Spleen (tissue), 7 donors: ENCODE results near the gene OR14J1.

Experiments used
- POLR2A ChIP-seq, 3 donors: fragments of 450-650 bp; IDR thresholded peaks; one replicate each; pipeline ENCODE4 v1.5.1; 2017; ENCODE audit warnings: antibody characterized with exemption in 3 of 3, mild to moderate bottlenecking in 1 of 3
- TF ChIP-seq, protein P1 (sequence below), 11 experiments: fragments of 200-600 bp in 7 of 11; fragments of 450-650 bp in 4 of 11; sonication (generic) in 4 of 11; IDR thresholded peaks in 8 of 11; conservative IDR thresholded peaks in 3 of 11; 1 replicate in 7 of 11; 2 replicates in 4 of 11; pipeline versions ENCODE4 v1.4.0 to v1.8.0; 2016 to 2021; ENCODE audit warnings: antibody characterized with exemption in 11 of 11, inconsistent platforms in 4 of 11, mild to moderate bottlenecking in 1 of 11
- donor health status: DM: no; HTN: no; CAD: no; lungs with moderate emphysema.
- donor health status: DM: no; HTN: no; CAD: no.
- donor health status: DM: no; HTN: no; CAD: no.

DNA sequence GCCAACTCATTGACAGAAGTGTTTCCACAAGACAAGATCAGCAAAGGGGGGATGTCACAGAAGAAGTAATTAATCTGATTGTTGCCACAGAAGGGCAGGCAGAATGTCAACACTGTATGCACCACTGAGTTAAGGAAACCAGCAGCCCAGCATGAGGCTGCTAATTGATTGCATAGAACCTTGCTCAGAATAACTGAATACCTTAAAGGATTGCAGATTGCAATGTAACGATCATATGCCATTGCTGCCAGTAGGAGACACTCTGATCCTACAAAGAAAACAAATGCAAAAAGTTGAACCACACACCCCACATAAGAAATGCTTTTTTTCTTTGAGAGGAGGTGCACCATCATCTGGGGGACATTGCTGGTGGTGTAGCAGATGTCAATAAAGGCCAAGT lies 54.1 kb downstream of the OR14J1 start:
- TF ChIP-seq POLR2A (IDR thresholded peaks at IDR 0.05), result no peak
- TF ChIP-seq, protein P1, sequence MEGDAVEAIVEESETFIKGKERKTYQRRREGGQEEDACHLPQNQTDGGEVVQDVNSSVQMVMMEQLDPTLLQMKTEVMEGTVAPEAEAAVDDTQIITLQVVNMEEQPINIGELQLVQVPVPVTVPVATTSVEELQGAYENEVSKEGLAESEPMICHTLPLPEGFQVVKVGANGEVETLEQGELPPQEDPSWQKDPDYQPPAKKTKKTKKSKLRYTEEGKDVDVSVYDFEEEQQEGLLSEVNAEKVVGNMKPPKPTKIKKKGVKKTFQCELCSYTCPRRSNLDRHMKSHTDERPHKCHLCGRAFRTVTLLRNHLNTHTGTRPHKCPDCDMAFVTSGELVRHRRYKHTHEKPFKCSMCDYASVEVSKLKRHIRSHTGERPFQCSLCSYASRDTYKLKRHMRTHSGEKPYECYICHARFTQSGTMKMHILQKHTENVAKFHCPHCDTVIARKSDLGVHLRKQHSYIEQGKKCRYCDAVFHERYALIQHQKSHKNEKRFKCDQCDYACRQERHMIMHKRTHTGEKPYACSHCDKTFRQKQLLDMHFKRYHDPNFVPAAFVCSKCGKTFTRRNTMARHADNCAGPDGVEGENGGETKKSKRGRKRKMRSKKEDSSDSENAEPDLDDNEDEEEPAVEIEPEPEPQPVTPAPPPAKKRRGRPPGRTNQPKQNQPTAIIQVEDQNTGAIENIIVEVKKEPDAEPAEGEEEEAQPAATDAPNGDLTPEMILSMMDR (IDR thresholded peaks at IDR 0.05 in 8 of 11, conservative IDR thresholded peaks at IDR 0.05 in 3 of 11), result no peak
